IMR-90 (cell line): ENCODE data around the gene RFTN1. TPM values are rescaled to one million over a fixed set of nuclear protein-coding genes. Genes with fewer than 3 reads are reported as not detected.

Source experiments
- ATAC-seq: fragments of 200-7000 bp; cut with Tn5 transposase; 2 replicates; pipeline ENCODE4 v1.9.1; 2020; ENCODE audit warnings: low read depth, mild to moderate bottlenecking, moderate library complexity
- BruUV-seq: library from RNA; stranded (reverse); fragments of 400-500 nt; replicated peaks from 2 replicates; lab custom pipeline; 2021; lab: Mats Ljungman, UMichigan
- CTCF ChIA-PET: fragments of 300-600 bp; formaldehyde crosslinking; extraction: SDS; loops from one replicate; lab custom pipeline; 2021; ENCODE audit warnings: antibody characterized with exemption; lab: Yijun Ruan, JAX
- POLR2A ChIA-PET: fragments of 300-600 bp; sonication (Branson Sonifier 250); formaldehyde crosslinking; loops from one replicate; lab custom pipeline; 2022; ENCODE audit warnings: antibody characterized with exemption; ENCODE audit not compliant: unreplicated experiment; lab: Charles Lee
- DNase-seq: peaks from one replicate; pipeline ENCODE4 v3.0.0; 2013
- H2AFZ ChIP-seq: replicated peaks from 2 replicates; pipeline ENCODE3; 2013; ENCODE audit warnings: low read length, mild to moderate bottlenecking; ENCODE audit not compliant: poor library complexity
- H2AK5ac ChIP-seq: 2 replicates; pipeline ENCODE4 v1.6.1; 2013; ENCODE audit warnings: low read depth, low read length, inconsistent platforms
- H2AK9ac ChIP-seq: replicated peaks from 2 replicates; pipeline ENCODE3; 2013; ENCODE audit warnings: mild to moderate bottlenecking, low read depth, low read length, moderate library complexity; ENCODE audit not compliant: poor library complexity
- H2BK120ac ChIP-seq: 2 replicates; pipeline ENCODE4 v1.6.1; 2013; ENCODE audit warnings: low read depth, low read length, inconsistent platforms
- H2BK15ac ChIP-seq: 3 replicates; pipeline ENCODE4 v1.6.1; 2013; ENCODE audit warnings: low read depth, low read length, inconsistent platforms
- H2BK20ac ChIP-seq: 2 replicates; pipeline ENCODE4 v1.6.1; 2013; ENCODE audit warnings: low read depth, mild to moderate bottlenecking, inconsistent platforms, low read length, moderate library complexity
- H2BK5ac ChIP-seq: 2 replicates; pipeline ENCODE4 v1.6.1; 2013; ENCODE audit warnings: mild to moderate bottlenecking, low read depth, low read length, inconsistent platforms; ENCODE audit not compliant: poor library complexity, severe bottlenecking
- H3K14ac ChIP-seq: replicated peaks from 2 replicates; pipeline ENCODE4 v1.6.1; 2013; ENCODE audit warnings: low read depth, low read length, inconsistent platforms
- H3K18ac ChIP-seq: 2 replicates; pipeline ENCODE4 v1.6.1; 2013; ENCODE audit warnings: low read depth, low read length, control low read depth
- H3K23ac ChIP-seq: 2 replicates; pipeline ENCODE4 v1.6.1; 2013; ENCODE audit warnings: low read depth, low read length, inconsistent platforms
- H3K27ac ChIP-seq: 2 replicates; pipeline ENCODE4 v1.5.1; 2013; ENCODE audit warnings: mild to moderate bottlenecking, control low read depth, low read length; ENCODE audit not compliant: insufficient read depth
- H3K27me3 ChIP-seq: 2 replicates; pipeline ENCODE4 v1.6.1; 2013; ENCODE audit warnings: low read length; ENCODE audit not compliant: control insufficient read depth, insufficient read depth
- H3K36me3 ChIP-seq: 2 replicates; pipeline ENCODE4 v1.6.1; 2013; ENCODE audit warnings: low read length, mixed read lengths; ENCODE audit not compliant: control insufficient read depth, insufficient read depth
- H3K4ac ChIP-seq: 2 replicates; pipeline ENCODE4 v1.6.1; 2013; ENCODE audit warnings: low read depth, low read length, inconsistent platforms
- H3K4me1 ChIP-seq: 2 replicates; pipeline ENCODE4 v1.6.1; 2013; ENCODE audit warnings: low read length, mixed read lengths; ENCODE audit not compliant: control insufficient read depth, insufficient read depth
- H3K4me2 ChIP-seq: 2 replicates; pipeline ENCODE4 v1.6.1; 2013; ENCODE audit warnings: low read depth, mild to moderate bottlenecking, control low read depth, low read length, moderate library complexity
- H3K4me3 ChIP-seq: 2 replicates; pipeline ENCODE4 v1.5.1; 2013; ENCODE audit warnings: low read depth, mild to moderate bottlenecking, control low read depth, low read length, moderate library complexity; ENCODE audit not compliant: insufficient read depth
- H3K56ac ChIP-seq: 2 replicates; pipeline ENCODE4 v1.6.1; 2013; ENCODE audit warnings: low read length, inconsistent platforms; ENCODE audit not compliant: insufficient read depth; ENCODE audit errors: extremely low read depth
- H3K79me1 ChIP-seq, 2 experiments: 2 replicates each; pipeline ENCODE4 v1.6.1; 2013; ENCODE audit warnings: low read length in 2 of 2, inconsistent platforms in 1 of 2, low read depth in 1 of 2
- H3K9ac ChIP-seq: 2 replicates; pipeline ENCODE4 v1.6.1; 2013; ENCODE audit warnings: low read depth, low read length, control low read depth
- H3K9me1 ChIP-seq: 2 replicates; pipeline ENCODE4 v1.6.1; 2013; ENCODE audit warnings: low read length, inconsistent platforms; ENCODE audit not compliant: insufficient read depth
- H3K9me3 ChIP-seq: 2 replicates; pipeline ENCODE4 v1.6.1; 2013; ENCODE audit warnings: low read length; ENCODE audit not compliant: control insufficient read depth, insufficient read depth
- H4K20me1 ChIP-seq: 2 replicates; pipeline ENCODE4 v1.6.1; 2013; ENCODE audit warnings: low read length, inconsistent platforms; ENCODE audit not compliant: insufficient read depth
- H4K5ac ChIP-seq: 2 replicates; pipeline ENCODE4 v1.6.1; 2013; ENCODE audit warnings: mild to moderate bottlenecking, low read depth, low read length, control low read depth
- H4K8ac ChIP-seq, 2 experiments: 2 replicates each; pipeline ENCODE4 v1.6.1; 2013; ENCODE audit warnings: low read depth in 2 of 2, low read length in 2 of 2, control low read depth in 1 of 2, inconsistent platforms in 1 of 2
- H4K91ac ChIP-seq: 2 replicates; pipeline ENCODE4 v1.6.1; 2013; ENCODE audit warnings: low read depth, low read length, inconsistent platforms; ENCODE audit not compliant: insufficient read depth
- BHLHE40 ChIP-seq: fragments of 150-350 bp; IDR thresholded peaks from 2 replicates; pipeline ENCODE4 v1.6.1; 2016; ENCODE audit warnings: mild to moderate bottlenecking, low read depth, low read length
- CEBPB ChIP-seq: IDR thresholded peaks from 2 replicates; pipeline ENCODE4 v1.6.1; 2012; ENCODE audit warnings: low read depth, low read length, improper control_type of control experiment
- CHD1 ChIP-seq: IDR thresholded peaks from 2 replicates; pipeline ENCODE4 v1.6.1; 2012; ENCODE audit warnings: low read depth, low read length, improper control_type of control experiment
- CTCF ChIP-seq: conservative IDR thresholded peaks from 2 replicates; pipeline ENCODE4 v1.5.1; 2012; ENCODE audit warnings: mild to moderate bottlenecking, low read depth, low read length, improper control_type of control experiment
- ELK1 ChIP-seq: fragments of 150-350 bp; IDR thresholded peaks from 2 replicates; pipeline ENCODE4 v1.6.1; 2016; ENCODE audit warnings: low read depth, mild to moderate bottlenecking, low read length, moderate library complexity, borderline replicate concordance
- FOS ChIP-seq: fragments of 150-350 bp; IDR thresholded peaks from 2 replicates; pipeline ENCODE4 v1.6.1; 2016; ENCODE audit warnings: low read depth, low read length
- MAFK ChIP-seq: IDR thresholded peaks from 2 replicates; pipeline ENCODE4 v1.6.1; 2012; ENCODE audit warnings: low read depth, low read length, improper control_type of control experiment
- MAZ ChIP-seq: IDR thresholded peaks from 2 replicates; pipeline ENCODE4 v1.6.1; 2012; ENCODE audit warnings: low read depth, mild to moderate bottlenecking, low read length, improper control_type of control experiment, moderate library complexity, borderline replicate concordance
- MXI1 ChIP-seq: IDR thresholded peaks from 2 replicates; pipeline ENCODE4 v1.6.1; 2012; ENCODE audit warnings: low read depth, mild to moderate bottlenecking, low read length, moderate library complexity, borderline replicate concordance
- NFE2L2 ChIP-seq: fragments of 150-350 bp; IDR thresholded peaks from 2 replicates; pipeline ENCODE4 v1.6.1; 2016; ENCODE audit warnings: low read depth, mild to moderate bottlenecking, low read length
- POLR2A ChIP-seq: IDR thresholded peaks from 2 replicates; pipeline ENCODE4 v1.6.1; 2012; ENCODE audit warnings: mild to moderate bottlenecking, low read depth, low read length
- RAD21 ChIP-seq: IDR thresholded peaks from 2 replicates; pipeline ENCODE4 v1.6.1; 2012; ENCODE audit warnings: low read length, improper control_type of control experiment
- RCOR1 ChIP-seq: IDR thresholded peaks from 2 replicates; pipeline ENCODE4 v1.6.1; 2012; ENCODE audit warnings: mild to moderate bottlenecking, low read length, improper control_type of control experiment; ENCODE audit not compliant: insufficient replicate concordance
- RFX5 ChIP-seq: IDR thresholded peaks from 2 replicates; pipeline ENCODE4 v1.8.0; 2012; ENCODE audit warnings: low read depth, mild to moderate bottlenecking, low read length, moderate library complexity
- SMC3 ChIP-seq: fragments of 150-350 bp; IDR thresholded peaks from 2 replicates; pipeline ENCODE4 v1.6.1; 2016; ENCODE audit warnings: low read depth, mild to moderate bottlenecking, antibody characterized with exemption, low read length, moderate library complexity
- USF2 ChIP-seq: fragments of 150-350 bp; IDR thresholded peaks from 2 replicates; pipeline ENCODE4 v1.6.1; 2017; ENCODE audit warnings: mild to moderate bottlenecking, antibody characterized with exemption, low read length, low read depth
- WGBS, 2 experiments: methylation state at CpG; one replicate each; pipeline versions ENCODE4 v1.1.5 to v1.1.7; 2013; ENCODE audit warnings: missing lambda C conversion rate in 2 of 2; ENCODE audit not compliant: insufficient read length in 1 of 2; ENCODE audit errors: extremely low coverage in 2 of 2; 5-methylcytosine and 5-hydroxymethylcytosine counted together
- dilution Hi-C: fragments of 300-500 bp; cut with HindIII; formaldehyde crosslinking; loops from one replicate; pipeline ENCODE4 v1.14.3; 2018; ENCODE audit warnings: low sequenced_read_pairs; ENCODE audit not compliant: unreplicated experiment
- in situ Hi-C: fragments of 300-500 bp; cut with MboI; formaldehyde crosslinking; loops from 3 replicates; pipeline ENCODE4 v1.14.3; 2019; ENCODE audit warnings: low sequenced_read_pairs, inconsistent platforms, mixed read lengths
- intact Hi-C: fragments of 100-400 bp; cut with micrococcal nuclease; formaldehyde crosslinking; loops from 2 replicates; pipeline ENCODE4 v1.10.0; 2022
- polyA plus RNA-seq, 3 experiments: library from polyadenylated mRNA; depleted of rRNA; stranded (reverse); fragments of >200 nt; gene quantifications; 2 replicates each; pipeline ENCODE4 v1.2.3, GENCODE V29; 2012; ENCODE audit warnings: low replicate concordance in 1 of 3
- total RNA-seq: library from RNA; depleted of rRNA; stranded (reverse); fragments of >200 nt; gene quantifications from 2 replicates; pipeline ENCODE4 v1.2.3, GENCODE V29; 2012

Gene RFTN1
- total and polyA plus RNA-seq, 2 of the 4 experiments (the other 2 are of a cell fraction), result 45.0 to 52.0 TPM

GRCh38 chr3:16506884-16507577 is 6.5 kb downstream of the RFTN1 start:
- no TSS peak for BruUV-seq
- Histone ChIP-seq H2BK15ac (no peak overlapping the region), H2AK5ac (no peak overlapping the region), H3K27ac (no peak overlapping the region), H3K9ac (no peak overlapping the region), H3K4ac (no peak overlapping the region), H3K4me2 (no peak overlapping the region), H4K8ac (no peak overlapping the region), H4K91ac (no peak overlapping the region), H2BK120ac (no peak overlapping the region), H3K18ac (no peak overlapping the region), H4K20me1 (peaks cover 86% of the 10 kb centered on the region), H3K4me3 (no peak overlapping the region), H3K9me3 (no peaks in the 10 kb centered on the region), H3K9me1 (peaks cover 44% of the 10 kb centered on the region), H2AK9ac (no peak overlapping the region), H2AFZ (no peak overlapping the region), H2BK5ac (peak overlapping the region; percentile 71), H3K36me3 (peaks cover 9% of the 10 kb centered on the region), H3K14ac (no peak overlapping the region), H4K5ac (no peak overlapping the region), H3K79me1 (peaks cover 36 to 89% of the 10 kb centered on the region in 2 experiments), H3K56ac (no peak overlapping the region), H2BK20ac (no peak overlapping the region), H3K23ac (no peak overlapping the region), H3K27me3 (no peaks in the 10 kb centered on the region), H3K4me1 (peaks cover 25% of the 10 kb centered on the region)
- no CpG with 5 or more reads among the region's 2 CpGs for WGBS, 2 experiments
- intact Hi-C loops (no loop called here), in situ Hi-C loops (no loop called here), dilution Hi-C loops (no loop called here)
- POLR2A ChIA-PET, result no interaction called here
- no peak for DNase-seq
- CTCF ChIA-PET, result no interaction called here
- TF ChIP-seq CTCF (no peak), CEBPB (no peak), RFX5 (no peak), ELK1 (no peak), MAZ (no peak), NFE2L2 (no peak), POLR2A (no peak), MAFK (no peak), BHLHE40 (no peak), RCOR1 (no peak), USF2 (no peak), CHD1 (no peak), SMC3 (no peak), RAD21 (no peak), MXI1 (no peak), FOS (no peak)
- no peak for ATAC-seq
